Neutrophil (primary cell): ENCODE results near the gene SLC13A1.
"Not testable (repeated sequence)": the region's sequence is repeated elsewhere in the genome, so short reads cannot be mapped to it uniquely, and the experiment has no call there.

Experiments
- H3K27ac ChIP-seq: fragments of 200-600 bp; sonication (generic); 2 replicates; pipeline ENCODE4 v1.5.1; 2016; ENCODE audit warnings: mild to moderate bottlenecking, moderate library complexity
- H3K27me3 ChIP-seq: fragments of 200-600 bp; sonication (generic); 2 replicates; pipeline ENCODE4 v1.6.0; 2016; ENCODE audit warnings: mild to moderate bottlenecking
- H3K36me3 ChIP-seq: fragments of 200-600 bp; sonication (generic); 2 replicates; pipeline ENCODE4 v1.5.1; 2017
- H3K4me1 ChIP-seq, 2 experiments: fragments of 200-600 bp in 1 of 2; sonication (generic) in 1 of 2; 1 replicate in 1 of 2; 2 replicates in 1 of 2; pipeline versions ENCODE4 v1.5.1 to v1.6.1; 2013 to 2016; ENCODE audit warnings: low read depth in 1 of 2, low read length in 1 of 2, mild to moderate bottlenecking in 1 of 2, moderate library complexity in 1 of 2; ENCODE audit not compliant: control insufficient read depth in 1 of 2, insufficient read depth in 1 of 2
- H3K4me3 ChIP-seq, 2 experiments: fragments of 200-600 bp in 1 of 2; sonication (generic) in 1 of 2; 1 replicate in 1 of 2; 2 replicates in 1 of 2; pipeline ENCODE4 v1.5.1; 2013 to 2016; ENCODE audit warnings: low read depth in 1 of 2, low read length in 1 of 2, mild to moderate bottlenecking in 1 of 2, moderate library complexity in 1 of 2
- H3K9me3 ChIP-seq: fragments of 200-600 bp; sonication (generic); 2 replicates; pipeline ENCODE4 v1.5.1; 2016
- TF ChIP-seq, protein P1 (sequence below): fragments of 200-600 bp; sonication (generic); IDR thresholded peaks from 2 replicates; pipeline ENCODE4 v1.5.1; 2016; ENCODE audit warnings: antibody characterized with exemption

SLC13A1 gene

DNA sequence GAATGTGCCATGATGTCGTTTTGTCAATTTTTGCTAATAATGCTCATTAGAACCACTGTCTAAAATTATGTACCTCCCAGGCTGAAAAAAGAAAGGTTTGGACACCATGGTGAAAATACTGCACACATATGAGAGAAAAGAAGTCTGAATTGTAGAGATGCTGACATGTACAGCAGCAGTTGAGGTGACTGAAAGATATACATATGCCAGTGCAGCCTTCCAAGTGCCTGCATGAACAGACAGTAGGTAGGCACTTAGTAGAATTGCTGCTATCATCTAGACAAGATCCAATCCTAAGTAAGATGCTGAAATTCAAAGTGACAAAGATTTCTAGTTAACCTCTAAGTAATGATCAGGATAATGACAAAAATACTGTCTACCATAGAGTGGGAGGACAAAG, 86.9 kb downstream of the SLC13A1 start:
- H3K4me3 ChIP-seq, result no peak overlapping the region
- TF ChIP-seq, protein P1, sequence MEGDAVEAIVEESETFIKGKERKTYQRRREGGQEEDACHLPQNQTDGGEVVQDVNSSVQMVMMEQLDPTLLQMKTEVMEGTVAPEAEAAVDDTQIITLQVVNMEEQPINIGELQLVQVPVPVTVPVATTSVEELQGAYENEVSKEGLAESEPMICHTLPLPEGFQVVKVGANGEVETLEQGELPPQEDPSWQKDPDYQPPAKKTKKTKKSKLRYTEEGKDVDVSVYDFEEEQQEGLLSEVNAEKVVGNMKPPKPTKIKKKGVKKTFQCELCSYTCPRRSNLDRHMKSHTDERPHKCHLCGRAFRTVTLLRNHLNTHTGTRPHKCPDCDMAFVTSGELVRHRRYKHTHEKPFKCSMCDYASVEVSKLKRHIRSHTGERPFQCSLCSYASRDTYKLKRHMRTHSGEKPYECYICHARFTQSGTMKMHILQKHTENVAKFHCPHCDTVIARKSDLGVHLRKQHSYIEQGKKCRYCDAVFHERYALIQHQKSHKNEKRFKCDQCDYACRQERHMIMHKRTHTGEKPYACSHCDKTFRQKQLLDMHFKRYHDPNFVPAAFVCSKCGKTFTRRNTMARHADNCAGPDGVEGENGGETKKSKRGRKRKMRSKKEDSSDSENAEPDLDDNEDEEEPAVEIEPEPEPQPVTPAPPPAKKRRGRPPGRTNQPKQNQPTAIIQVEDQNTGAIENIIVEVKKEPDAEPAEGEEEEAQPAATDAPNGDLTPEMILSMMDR, result no peak
- no peaks in the 10 kb centered on the region for H3K27me3 ChIP-seq
- H3K36me3 ChIP-seq, result no peaks in the 10 kb centered on the region
- H3K27ac ChIP-seq, result no peak overlapping the region
- no peaks in the 10 kb centered on the region for H3K9me3 ChIP-seq
- no peaks in the 10 kb centered on the region for H3K4me1 ChIP-seq

- no peak overlapping the region for H3K4me3 ChIP-seq
- no peaks in the 10 kb centered on the region for H3K4me1 ChIP-seq
- TF ChIP-seq, protein P1, result no peak
- no peaks in the 10 kb centered on the region for H3K9me3 ChIP-seq
- H3K27me3 ChIP-seq, result no peaks in the 10 kb centered on the region
- H3K36me3 ChIP-seq, result no peaks in the 10 kb centered on the region
- H3K27ac ChIP-seq, result no peak overlapping the region
These were observed 100.1 kb downstream of the SLC13A1 start for GRCh38 chr7:123099712-123100111.

GRCh38 chr7:123096976-123097375, 102.8 kb downstream of the SLC13A1 start:
- TF ChIP-seq, protein P1, result no peak
- Histone ChIP-seq H3K4me1 (no peaks in the 10 kb centered on the region), H3K27ac (no peak overlapping the region), H3K4me3 (no peak overlapping the region), H3K36me3 (no peaks in the 10 kb centered on the region), H3K27me3 (no peaks in the 10 kb centered on the region), H3K9me3 (no peaks in the 10 kb centered on the region)

- H3K27me3 ChIP-seq, result no peaks in the 10 kb centered on the region
- no peak overlapping the region for H3K4me3 ChIP-seq
- TF ChIP-seq, protein P1, result no peak
- H3K27ac ChIP-seq, result no peak overlapping the region
- H3K4me1 ChIP-seq, result no peaks in the 10 kb centered on the region
- H3K9me3 ChIP-seq, result no peaks in the 10 kb centered on the region
- no peaks in the 10 kb centered on the region for H3K36me3 ChIP-seq
These were observed 103.3 kb downstream of the SLC13A1 start for GRCh38 chr7:123096434-123096833.

- Histone ChIP-seq H3K36me3 (no peaks in the 10 kb centered on the region), H3K9me3 (no peaks in the 10 kb centered on the region), H3K27ac (no peak overlapping the region), H3K4me1 (no peaks in the 10 kb centered on the region), H3K4me3 (no peak overlapping the region), H3K27me3 (no peaks in the 10 kb centered on the region)
- TF ChIP-seq, protein P1, result no peak
These were observed 109.3 kb downstream of the SLC13A1 start for GRCh38 chr7:123090456-123090855.

DNA sequence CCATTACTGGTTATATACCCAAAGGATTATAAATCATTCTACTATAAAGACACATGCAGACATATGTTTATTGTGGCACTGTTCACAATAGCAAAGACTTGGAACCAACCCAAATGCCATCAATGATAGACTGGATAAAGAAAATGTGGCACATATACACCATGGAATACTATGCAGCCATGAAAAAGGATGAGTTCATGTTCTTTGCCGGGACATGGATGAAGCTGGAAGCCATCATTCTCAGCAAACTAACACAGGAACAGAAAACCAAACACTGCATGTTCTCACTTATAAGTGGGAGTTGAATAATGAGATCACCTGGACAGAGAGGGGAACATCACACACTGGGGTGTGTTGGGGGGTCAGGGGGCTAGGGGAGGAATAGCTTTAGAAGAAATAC, 112.9 kb downstream of the SLC13A1 start:
- not testable (repeated sequence) for H3K36me3 ChIP-seq

DNA sequence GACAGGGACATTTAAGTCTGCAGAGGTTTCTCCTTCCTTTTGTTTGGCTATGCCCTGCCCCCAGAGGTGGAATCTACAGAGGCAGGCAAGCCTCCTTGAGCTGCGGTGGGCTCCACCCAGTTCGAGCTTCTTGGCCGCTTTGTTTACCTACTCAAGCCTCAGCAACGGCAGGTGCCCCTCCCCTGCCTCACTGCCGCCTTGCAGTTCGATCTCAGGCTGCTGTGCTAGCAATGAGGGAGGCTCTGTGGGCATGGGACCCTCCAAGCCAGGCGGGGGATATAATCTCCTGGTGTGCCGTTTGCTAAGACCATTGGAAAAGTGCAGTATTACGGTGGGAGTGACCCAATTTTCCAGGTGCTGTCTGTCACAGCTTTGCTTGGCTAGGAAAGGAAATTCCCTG, 114.9 kb downstream of the SLC13A1 start:
- not testable (repeated sequence) for H3K27me3 ChIP-seq, H3K9me3 ChIP-seq, H3K4me3 ChIP-seq, H3K4me1 ChIP-seq, H3K36me3 ChIP-seq, H3K27ac ChIP-seq

More for the DNA sequence above, 112.9 kb downstream of the SLC13A1 start:
- H3K4me3 ChIP-seq, H3K27ac ChIP-seq, H3K9me3 ChIP-seq, H3K4me1 ChIP-seq, H3K27me3 ChIP-seq: not testable (repeated sequence)
